DMS79 (cell line): ENCODE data around the gene RAD51B.

Source experiments
- DNase-seq: peaks from one replicate; lab custom pipeline; 2025; lab: John Stamatoyannopoulos, UW

The RAD51B gene

GRCh38 chr14:68772761-68773381 is 953.3 kb downstream of the RAD51B start:
- no peak for DNase-seq

- DNase-seq: no peak
Observed at GRCh38 chr14:68774771-68775613, 955.4 kb downstream of the RAD51B start.

GRCh38 chr14:68775614-68776126 is 956.1 kb downstream of the RAD51B start:
- DNase-seq: no peak

GRCh38 chr14:68777644-68778043 is 958.1 kb downstream of the RAD51B start:
- DNase-seq: no peak
